ENCODE data around the gene SVOP.

Gene SVOP

GRCh38 chr12:108921946-108922345 is 98.9 kb downstream of the SVOP start:
- H3K9me3 ChIP-seq = peaks cover 0 to 4% (median 0%) of the 10 kb centered on the region in 3 donors
- H3K27ac ChIP-seq = no peak overlapping the region
- no peaks in the 10 kb centered on the region for H3K27me3 ChIP-seq
- no peaks in the 10 kb centered on the region for H3K36me3 ChIP-seq
- intact Hi-C loops (cut with DNase I; ENCODE audit: low total_unique reads) = no loop called here
- no peak for DNase-seq
- no peak overlapping the region for H3K4me3 ChIP-seq
- no peak for TF ChIP-seq CTCF (IDR thresholded peaks at IDR 0.05)
- no peaks in the 10 kb centered on the region for H3K4me1 ChIP-seq

GRCh38 chr12:108918960-108919642 is 101.8 kb downstream of the SVOP start:
- no peaks in the 10 kb centered on the region for H3K36me3 ChIP-seq

GRCh38 chr12:108918206-108918605 is 102.7 kb downstream of the SVOP start:
- H3K27me3 ChIP-seq = no peaks in the 10 kb centered on the region
- intact Hi-C loops (cut with DNase I; ENCODE audit: low total_unique reads) = no loop called here
- no peak for DNase-seq
- H3K27ac ChIP-seq = no peak overlapping the region
- no peaks in the 10 kb centered on the region for H3K36me3 ChIP-seq
- no peak for TF ChIP-seq CTCF (IDR thresholded peaks at IDR 0.05)
- H3K4me1 ChIP-seq = peaks cover 0 to 12% (median 5%) of the 10 kb centered on the region in 4 donors
- peaks cover 0 to 4% (median 0%) of the 10 kb centered on the region in 3 donors for H3K9me3 ChIP-seq
- no peak overlapping the region for H3K4me3 ChIP-seq

More at GRCh38 chr12:108918960-108919642, 101.8 kb downstream of the SVOP start:
- H3K4me3 ChIP-seq = no peak overlapping the region
- peaks cover 0 to 5% (median 2%) of the 10 kb centered on the region in 4 donors for H3K4me1 ChIP-seq
- no peaks in the 10 kb centered on the region for H3K27me3 ChIP-seq
- H3K9me3 ChIP-seq = peaks cover 0 to 4% (median 0%) of the 10 kb centered on the region in 3 donors
- DNase-seq = no peak
- no peak for TF ChIP-seq CTCF (IDR thresholded peaks at IDR 0.05)
- intact Hi-C loops (cut with DNase I; ENCODE audit: low total_unique reads) = no loop called here
- no peak overlapping the region for H3K27ac ChIP-seq

- TF ChIP-seq CTCF (IDR thresholded peaks at IDR 0.05) = no peak
- no peak overlapping the region for H3K27ac ChIP-seq
- intact Hi-C loops (cut with DNase I; ENCODE audit: low total_unique reads) = no loop called here
- H3K27me3 ChIP-seq = no peaks in the 10 kb centered on the region
- H3K9me3 ChIP-seq = peaks cover 0 to 4% (median 0%) of the 10 kb centered on the region in 3 donors
- DNase-seq = no peak
- no peaks in the 10 kb centered on the region for H3K36me3 ChIP-seq
- H3K4me1 ChIP-seq = peaks cover 0 to 12% (median 5%) of the 10 kb centered on the region in 4 donors
- no peak overlapping the region for H3K4me3 ChIP-seq
Measured at GRCh38 chr12:108916336-108916735, 104.5 kb downstream of the SVOP start.

GRCh38 chr12:108915632-108916133 is 105.2 kb downstream of the SVOP start:
- no peak for DNase-seq
- Histone ChIP-seq H3K27ac (no peak overlapping the region), H3K4me3 (no peak overlapping the region), H3K4me1 (peaks cover 0 to 12% (median 5%) of the 10 kb centered on the region in 4 donors), H3K36me3 (no peaks in the 10 kb centered on the region), H3K9me3 (peaks cover 0 to 4% (median 0%) of the 10 kb centered on the region in 3 donors), H3K27me3 (no peaks in the 10 kb centered on the region)
- intact Hi-C loops (cut with DNase I; ENCODE audit: low total_unique reads) = no loop called here
- TF ChIP-seq CTCF (IDR thresholded peaks at IDR 0.05) = no peak

Measured in tibial artery (tissue), 4 donors.